ENCODE results near the gene HTD2. TPM values are rescaled to one million over a fixed set of nuclear protein-coding genes. Genes with fewer than 3 reads are reported as not detected.

The HTD2 gene
- total RNA-seq, 1 experiment from 2014 or later: 8.2 TPM

DNA sequence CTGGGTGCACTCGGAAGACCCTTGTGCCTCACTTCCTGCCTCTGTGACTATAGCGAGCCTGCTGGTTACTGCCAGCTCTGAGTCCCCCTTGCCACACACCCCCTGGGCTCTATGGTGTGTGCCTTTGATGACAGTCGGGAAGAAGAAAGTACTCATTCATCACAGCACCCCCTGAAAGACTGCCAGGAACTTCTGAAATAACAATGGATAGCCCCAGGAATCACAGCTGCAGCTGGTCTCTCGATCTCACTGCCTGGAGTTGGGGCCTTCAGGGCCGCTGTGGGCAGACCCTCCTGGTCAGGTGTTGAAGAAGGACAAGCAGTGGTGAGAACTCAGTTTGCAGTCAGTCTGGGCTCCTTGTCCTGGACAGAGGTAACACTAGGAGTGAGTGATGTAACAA, 10.1 kb upstream of the HTD2 start:
- no TSS peak for BruUV-seq (replicated peaks)
- ChIA-PET CTCF (interaction anchor here (0.6 to 1.1 kb wide), 2 partner anchors 22 to 108 kb away, joined by 3 to 4 read pairs; no protein-coding TSS in a partner anchor), POLR2A (no interaction called here)
- no peak for DNase-seq
- Histone ChIP-seq H3K36me3 (ENCODE audit: control insufficient read depth, insufficient read depth, low read length) (no peaks in the 10 kb centered on the region), H3K27me3 (replicated peaks; ENCODE audit: control insufficient read depth, insufficient read depth, low read length) (no peaks in the 10 kb centered on the region), H3K4me3 (ENCODE audit: low read depth, low read length) (no peak overlapping the region), H3K4me1 (no peaks in the 10 kb centered on the region), H3K9me3 (peaks cover under 1% of the 10 kb centered on the region; the same call in 1 of the 2 replicates)
- H3K4me3 Mint-ChIP-seq (ENCODE audit: unreplicated experiment): no peak overlapping the region
- intact Hi-C loops (cut with micrococcal nuclease; ENCODE audit: unreplicated experiment): no loop called here
- TF ChIP-seq, protein P1, sequence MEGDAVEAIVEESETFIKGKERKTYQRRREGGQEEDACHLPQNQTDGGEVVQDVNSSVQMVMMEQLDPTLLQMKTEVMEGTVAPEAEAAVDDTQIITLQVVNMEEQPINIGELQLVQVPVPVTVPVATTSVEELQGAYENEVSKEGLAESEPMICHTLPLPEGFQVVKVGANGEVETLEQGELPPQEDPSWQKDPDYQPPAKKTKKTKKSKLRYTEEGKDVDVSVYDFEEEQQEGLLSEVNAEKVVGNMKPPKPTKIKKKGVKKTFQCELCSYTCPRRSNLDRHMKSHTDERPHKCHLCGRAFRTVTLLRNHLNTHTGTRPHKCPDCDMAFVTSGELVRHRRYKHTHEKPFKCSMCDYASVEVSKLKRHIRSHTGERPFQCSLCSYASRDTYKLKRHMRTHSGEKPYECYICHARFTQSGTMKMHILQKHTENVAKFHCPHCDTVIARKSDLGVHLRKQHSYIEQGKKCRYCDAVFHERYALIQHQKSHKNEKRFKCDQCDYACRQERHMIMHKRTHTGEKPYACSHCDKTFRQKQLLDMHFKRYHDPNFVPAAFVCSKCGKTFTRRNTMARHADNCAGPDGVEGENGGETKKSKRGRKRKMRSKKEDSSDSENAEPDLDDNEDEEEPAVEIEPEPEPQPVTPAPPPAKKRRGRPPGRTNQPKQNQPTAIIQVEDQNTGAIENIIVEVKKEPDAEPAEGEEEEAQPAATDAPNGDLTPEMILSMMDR (IDR thresholded peaks at IDR 0.05; ENCODE audit: insufficient read depth in 1 of 2, low read depth in 1 of 2, low read length in 1 of 2, severe bottlenecking in 1 of 2, unreplicated experiment in 1 of 2): no peak
- H3K9me3 Mint-ChIP-seq (ENCODE audit: unreplicated experiment): no peaks in the 10 kb centered on the region
- no peak overlapping the region for H3K27ac Mint-ChIP-seq (ENCODE audit: unreplicated experiment)
- no peaks in the 10 kb centered on the region for H3K36me3 Mint-ChIP-seq (ENCODE audit: insufficient read depth, unreplicated experiment)
- no peaks in the 10 kb centered on the region for H3K27me3 Mint-ChIP-seq (ENCODE audit: insufficient read depth, unreplicated experiment)
- H3K4me1 Mint-ChIP-seq (ENCODE audit: low read depth, unreplicated experiment): no peaks in the 10 kb centered on the region

DNA sequence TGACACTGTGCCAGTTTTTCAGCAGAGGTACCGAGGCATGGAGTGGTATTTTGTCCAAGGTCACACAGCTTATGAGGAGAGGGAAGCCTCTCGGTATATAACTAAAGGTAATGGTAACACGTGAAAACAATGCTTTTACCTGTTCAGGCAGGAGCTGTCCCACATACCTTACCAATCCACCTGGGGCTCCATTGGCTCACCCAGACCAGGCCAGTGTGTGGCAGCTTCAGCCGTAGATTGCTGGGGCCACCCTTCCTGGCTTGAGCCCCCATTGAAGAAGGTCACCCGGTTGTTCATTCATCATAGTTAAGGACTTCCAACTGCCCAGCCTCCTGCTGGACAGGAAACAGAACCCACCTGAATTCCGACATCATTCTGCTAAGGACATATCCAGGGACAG, 9.5 kb upstream of the HTD2 start:
- Mint-ChIP-seq H3K4me1 (ENCODE audit: low read depth, unreplicated experiment) (no peaks in the 10 kb centered on the region), H3K27me3 (ENCODE audit: insufficient read depth, unreplicated experiment) (no peaks in the 10 kb centered on the region), H3K36me3 (ENCODE audit: insufficient read depth, unreplicated experiment) (no peaks in the 10 kb centered on the region), H3K9me3 (ENCODE audit: unreplicated experiment) (no peaks in the 10 kb centered on the region), H3K27ac (ENCODE audit: unreplicated experiment) (no peak overlapping the region), H3K4me3 (ENCODE audit: unreplicated experiment) (no peak overlapping the region)
- no TSS peak for BruUV-seq (replicated peaks)
- DNase-seq: no peak
- Histone ChIP-seq H3K9me3 (peaks cover 3% of the 10 kb centered on the region; the same call in 1 of the 2 replicates), H3K27me3 (replicated peaks; ENCODE audit: control insufficient read depth, insufficient read depth, low read length) (no peaks in the 10 kb centered on the region), H3K4me1 (no peaks in the 10 kb centered on the region), H3K4me3 (ENCODE audit: low read depth, low read length) (no peak overlapping the region), H3K36me3 (ENCODE audit: control insufficient read depth, insufficient read depth, low read length) (no peaks in the 10 kb centered on the region)
- intact Hi-C loops (cut with micrococcal nuclease; ENCODE audit: unreplicated experiment): no loop called here
- TF ChIP-seq, protein P1 (IDR thresholded peaks at IDR 0.05; ENCODE audit: insufficient read depth in 1 of 2, low read depth in 1 of 2, low read length in 1 of 2, severe bottlenecking in 1 of 2, unreplicated experiment in 1 of 2): no peak
- POLR2A ChIA-PET: no interaction called here
- CTCF ChIA-PET: interaction anchor here (1.1 kb wide), 1 partner anchor 109 kb away, joined by 3 read pairs; no protein-coding TSS in a partner anchor

DNA sequence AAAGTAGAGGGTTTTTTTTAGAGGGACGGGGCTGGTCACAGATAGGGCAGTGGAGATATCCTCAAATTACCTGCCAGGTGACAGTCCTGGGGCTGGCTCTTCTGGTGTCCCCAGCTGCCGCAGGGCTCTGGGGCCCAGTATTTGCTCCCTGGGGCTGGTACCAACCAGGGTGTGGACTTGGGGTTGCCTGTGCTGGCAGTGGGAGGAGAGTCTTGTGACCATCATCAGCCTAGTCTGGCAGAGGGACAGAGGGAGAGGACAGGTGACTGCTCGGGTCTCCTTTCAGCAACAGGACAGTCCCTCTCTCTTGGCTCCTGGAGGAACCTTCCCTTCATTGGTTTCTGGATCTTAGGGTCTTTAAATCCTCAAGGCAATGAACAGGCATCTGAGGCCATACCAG, 8.1 kb upstream of the HTD2 start:
- Mint-ChIP-seq H3K36me3 (ENCODE audit: insufficient read depth, unreplicated experiment) (no peaks in the 10 kb centered on the region), H3K27ac (ENCODE audit: unreplicated experiment) (no peak overlapping the region), H3K4me1 (ENCODE audit: low read depth, unreplicated experiment) (no peaks in the 10 kb centered on the region), H3K9me3 (ENCODE audit: unreplicated experiment) (no peaks in the 10 kb centered on the region), H3K27me3 (ENCODE audit: insufficient read depth, unreplicated experiment) (no peaks in the 10 kb centered on the region), H3K4me3 (ENCODE audit: unreplicated experiment) (no peak overlapping the region)
- no peak overlapping the region for H3K4me3 ChIP-seq (ENCODE audit: low read depth, low read length)
- TF ChIP-seq, protein P1 (IDR thresholded peaks at IDR 0.05; ENCODE audit: insufficient read depth in 1 of 2, low read depth in 1 of 2, low read length in 1 of 2, severe bottlenecking in 1 of 2, unreplicated experiment in 1 of 2): no peak
- H3K4me1 ChIP-seq: no peaks in the 10 kb centered on the region
- no peak for DNase-seq
- peaks cover 3% of the 10 kb centered on the region; the same call in 1 of the 2 replicates for H3K9me3 ChIP-seq
- H3K36me3 ChIP-seq (ENCODE audit: control insufficient read depth, insufficient read depth, low read length): no peaks in the 10 kb centered on the region
- intact Hi-C loops (cut with micrococcal nuclease; ENCODE audit: unreplicated experiment): no loop called here
- BruUV-seq (replicated peaks): no TSS peak
- ChIA-PET POLR2A (interaction anchor here (0.6 kb wide), 1 partner anchor 98 kb away, joined by 4 read pairs; no protein-coding TSS in a partner anchor), CTCF (interaction anchor here (0.6 to 2.4 kb wide), 4 partner anchors 47 to 1828 kb away, joined by 3 to 41 read pairs (median 4); no protein-coding TSS in a partner anchor)
- no peaks in the 10 kb centered on the region for H3K27me3 ChIP-seq (replicated peaks; ENCODE audit: control insufficient read depth, insufficient read depth, low read length)
